Activated T-cell treated with anti-CD3 and anti-CD28 coated beads, Interleukin-2, amount 50 U/mL, for 72 hours (primary cell): ENCODE data around the gene ATL2. TPM values are rescaled to one million over a fixed set of nuclear protein-coding genes. Genes with fewer than 3 reads are reported as not detected.

Source experiments
- ATAC-seq, 2 donors: fragments of 150-1000 bp; cut with Tn5 transposase; replicated peaks in 1 of 2; 2 replicates each; pipeline ENCODE4 v1.10.0; 2021; ENCODE audit warnings: moderate library complexity in 2 of 2, mild to moderate bottlenecking in 1 of 2
- DNase-seq, 2 donors: peaks; one replicate each; pipeline ENCODE4 v3.0.0; 2021 to 2022; ENCODE audit warnings: mixed read lengths in 1 of 2
- H3K27ac Mint-ChIP-seq: one replicate; pipeline ENCODE4 v1.8.0; 2022; ENCODE audit warnings: mild to moderate bottlenecking, moderate library complexity, mixed read lengths
- H3K27me3 Mint-ChIP-seq: one replicate; pipeline ENCODE4 v1.8.0; 2022; ENCODE audit warnings: low read depth, mixed read lengths
- H3K36me3 Mint-ChIP-seq, 2 donors: one replicate each; pipeline ENCODE4 v1.8.0; 2022; ENCODE audit warnings: mixed read lengths in 2 of 2, mild to moderate bottlenecking in 1 of 2; ENCODE audit not compliant: insufficient read depth in 2 of 2
- H3K4me1 Mint-ChIP-seq: one replicate; pipeline ENCODE4 v1.8.0; 2022; ENCODE audit warnings: low read depth, mixed read lengths
- H3K4me3 Mint-ChIP-seq, 2 donors: one replicate each; pipeline ENCODE4 v1.8.0; 2022; ENCODE audit warnings: mild to moderate bottlenecking in 2 of 2, mixed read lengths in 2 of 2, moderate library complexity in 2 of 2
- H3K9me3 Mint-ChIP-seq, 2 donors: one replicate each; pipeline ENCODE4 v1.8.0; 2022; ENCODE audit warnings: mixed read lengths in 2 of 2
- total RNA-seq, 2 donors: library from RNA; stranded (reverse); gene quantifications; one replicate each; pipeline ENCODE4 v1.2.3, GENCODE V29; 2022

ATL2 gene
- total RNA-seq, 2 donors from 2014 or later, result 55.0 to 63.5 TPM

GRCh38 chr2:38269421-38269820 is 107.7 kb downstream of the ATL2 start:
- no peak for ATAC-seq
- Mint-ChIP-seq H3K36me3 (peaks cover 0 to 9% of the 10 kb centered on the region in 2 donors), H3K4me3 (no peak overlapping the region), H3K9me3 (peaks cover 0 to 7% of the 10 kb centered on the region in 2 donors), H3K27me3 (no peaks in the 10 kb centered on the region), H3K27ac (no peak overlapping the region), H3K4me1 (peaks cover 6% of the 10 kb centered on the region)
- no peak for DNase-seq

- ATAC-seq, result no peak
- peaks cover 7% of the 10 kb centered on the region for H3K4me1 Mint-ChIP-seq
- peaks cover 0 to 7% of the 10 kb centered on the region in 2 donors for H3K9me3 Mint-ChIP-seq
- peaks cover 0 to 9% of the 10 kb centered on the region in 2 donors for H3K36me3 Mint-ChIP-seq
- H3K4me3 Mint-ChIP-seq, result no peak overlapping the region
- H3K27ac Mint-ChIP-seq, result no peak overlapping the region
- no peak for DNase-seq
- H3K27me3 Mint-ChIP-seq, result no peaks in the 10 kb centered on the region
Observed at GRCh38 chr2:38268691-38269327, 108.3 kb downstream of the ATL2 start.

GRCh38 chr2:38268001-38268400 is 109.1 kb downstream of the ATL2 start:
- peaks cover 7% of the 10 kb centered on the region for H3K4me1 Mint-ChIP-seq
- DNase-seq, result no peak
- no peak for ATAC-seq
- H3K27ac Mint-ChIP-seq, result no peak overlapping the region
- H3K36me3 Mint-ChIP-seq, result peaks cover 0 to 9% of the 10 kb centered on the region in 2 donors
- H3K9me3 Mint-ChIP-seq, result peaks cover 0 to 7% of the 10 kb centered on the region in 2 donors
- H3K4me3 Mint-ChIP-seq, result no peak overlapping the region
- H3K27me3 Mint-ChIP-seq, result no peaks in the 10 kb centered on the region

GRCh38 chr2:38267270-38267925 is 109.7 kb downstream of the ATL2 start:
- DNase-seq (no peak), ATAC-seq (no peak)
- Mint-ChIP-seq H3K27ac (no peak overlapping the region), H3K4me1 (peaks cover 12% of the 10 kb centered on the region), H3K27me3 (no peaks in the 10 kb centered on the region), H3K4me3 (no peak overlapping the region), H3K9me3 (peaks cover 0 to 7% of the 10 kb centered on the region in 2 donors), H3K36me3 (peaks cover 0 to 9% of the 10 kb centered on the region in 2 donors)

- Mint-ChIP-seq H3K27ac (no peak overlapping the region), H3K27me3 (no peaks in the 10 kb centered on the region), H3K4me3 (no peak overlapping the region), H3K36me3 (peaks cover 0 to 9% of the 10 kb centered on the region in 2 donors), H3K9me3 (peaks cover 0 to 7% of the 10 kb centered on the region in 2 donors), H3K4me1 (peaks cover 21% of the 10 kb centered on the region)
- ATAC-seq (no peak), DNase-seq (no peak)
Observed at GRCh38 chr2:38266382-38267061, 110.6 kb downstream of the ATL2 start.

GRCh38 chr2:38265461-38265860 is 111.6 kb downstream of the ATL2 start:
- no peak overlapping the region for H3K27ac Mint-ChIP-seq
- H3K4me3 Mint-ChIP-seq, result no peak overlapping the region
- no peak for DNase-seq
- ATAC-seq, result no peak
- H3K9me3 Mint-ChIP-seq, result peaks cover 0 to 7% of the 10 kb centered on the region in 2 donors
- H3K36me3 Mint-ChIP-seq, result peaks cover 0 to 9% of the 10 kb centered on the region in 2 donors
- peaks cover 31% of the 10 kb centered on the region for H3K4me1 Mint-ChIP-seq
- H3K27me3 Mint-ChIP-seq, result no peaks in the 10 kb centered on the region

GRCh38 chr2:38264396-38265221 is 112.5 kb downstream of the ATL2 start:
- Mint-ChIP-seq H3K4me3 (no peak overlapping the region), H3K36me3 (peaks cover 0 to 9% of the 10 kb centered on the region in 2 donors), H3K4me1 (peaks cover 36% of the 10 kb centered on the region), H3K9me3 (peaks cover 0 to 7% of the 10 kb centered on the region in 2 donors), H3K27ac (no peak overlapping the region), H3K27me3 (no peaks in the 10 kb centered on the region)
- ATAC-seq, result no peak
- DNase-seq, result no peak

- no peak overlapping the region for H3K27ac Mint-ChIP-seq
- ATAC-seq, result no peak
- peaks cover 0 to 9% of the 10 kb centered on the region in 2 donors for H3K36me3 Mint-ChIP-seq
- no peak for DNase-seq
- H3K4me1 Mint-ChIP-seq, result peaks cover 36% of the 10 kb centered on the region
- no peak overlapping the region for H3K4me3 Mint-ChIP-seq
- H3K27me3 Mint-ChIP-seq, result no peaks in the 10 kb centered on the region
- peaks cover 0 to 6% of the 10 kb centered on the region in 2 donors for H3K9me3 Mint-ChIP-seq
Observed at GRCh38 chr2:38263293-38263692, 113.8 kb downstream of the ATL2 start.

- H3K9me3 Mint-ChIP-seq, result peaks cover 0 to 4% of the 10 kb centered on the region in 2 donors
- no peaks in the 10 kb centered on the region for H3K27me3 Mint-ChIP-seq
- peak; percentile 35 to 57 for DNase-seq
- no peak overlapping the region for H3K27ac Mint-ChIP-seq
- peaks cover 0 to 9% of the 10 kb centered on the region in 2 donors for H3K36me3 Mint-ChIP-seq
- peak; percentile 85 to 93 for ATAC-seq
- H3K4me1 Mint-ChIP-seq, result peaks cover 36% of the 10 kb centered on the region
- H3K4me3 Mint-ChIP-seq, result peak overlapping the region; percentile 50 to 57
Observed at GRCh38 chr2:38262069-38262871, 114.8 kb downstream of the ATL2 start.

- no peak overlapping the region for H3K27ac Mint-ChIP-seq
- peak; percentile 41 to 51 for ATAC-seq
- DNase-seq, result no peak
- H3K36me3 Mint-ChIP-seq, result peaks cover 0 to 9% of the 10 kb centered on the region in 2 donors
- peaks cover 0 to 4% of the 10 kb centered on the region in 2 donors for H3K9me3 Mint-ChIP-seq
- no peaks in the 10 kb centered on the region for H3K27me3 Mint-ChIP-seq
- H3K4me3 Mint-ChIP-seq, result peak overlapping the region; percentile 50 to 57
- peaks cover 36% of the 10 kb centered on the region for H3K4me1 Mint-ChIP-seq
Observed at GRCh38 chr2:38261569-38262068, 115.5 kb downstream of the ATL2 start.

- Mint-ChIP-seq H3K27ac (no peak overlapping the region), H3K27me3 (no peaks in the 10 kb centered on the region)
Observed at GRCh38 chr2:38260972-38261371, 116.1 kb downstream of the ATL2 start.

GRCh38 chr2:38260469-38260868 is 116.6 kb downstream of the ATL2 start:
- Mint-ChIP-seq H3K4me3 (peak overlapping the region; percentile 57 to 72), H3K36me3 (no peaks in the 10 kb centered on the region)
- peak; percentile 16 to 30 for DNase-seq

More at GRCh38 chr2:38260972-38261371, 116.1 kb downstream of the ATL2 start:
- ATAC-seq, result no peak
- Mint-ChIP-seq H3K4me1 (peaks cover 36% of the 10 kb centered on the region), H3K4me3 (peak overlapping the region; percentile 57 to 72), H3K36me3 (peaks cover 0 to 4% of the 10 kb centered on the region in 2 donors), H3K9me3 (no peaks in the 10 kb centered on the region)
- no peak for DNase-seq

More at GRCh38 chr2:38260469-38260868, 116.6 kb downstream of the ATL2 start:
- H3K27me3 Mint-ChIP-seq, result no peaks in the 10 kb centered on the region
- H3K9me3 Mint-ChIP-seq, result no peaks in the 10 kb centered on the region
- peak; percentile 31 to 40 for ATAC-seq
- peaks cover 36% of the 10 kb centered on the region for H3K4me1 Mint-ChIP-seq
- H3K27ac Mint-ChIP-seq, result no peak overlapping the region
